Endothelial cell of umbilical vein (primary cell): ENCODE results near the gene GOLGA3. TPM values are rescaled to one million over a fixed set of nuclear protein-coding genes. Genes with fewer than 3 reads are reported as not detected.

ENCODE experiments used
- BruUV-seq: library from RNA; stranded (reverse); fragments of 400-500 nt; replicated peaks from 2 replicates; lab custom pipeline; 2021; lab: Mats Ljungman, UMichigan
- CTCF ChIA-PET: fragments of 300-600, 350-600 bp; sonication (Branson Sonifier 250); formaldehyde crosslinking; loops from one replicate; lab custom pipeline; 2021; ENCODE audit warnings: antibody characterized with exemption, inconsistent platforms; lab: Charles Lee
- POLR2A ChIA-PET: fragments of 300-600, 350-600 bp; sonication (Branson Sonifier 250); formaldehyde crosslinking; loops from one replicate; lab custom pipeline; 2021; ENCODE audit warnings: antibody characterized with exemption, inconsistent platforms; lab: Charles Lee
- DNase-seq: peaks from one replicate; pipeline ENCODE4 v3.0.0-alpha.2; 2011; ENCODE audit warnings: low read depth, low spot score
- FAIRE-seq: peaks from 2 replicates; lab custom pipeline; 2011; peaks lifted over from hg19 to GRCh38; lab: Jason Lieb, UNC
- H2AFZ ChIP-seq: 2 replicates; pipeline ENCODE4 v1.6.0; 2012; ENCODE audit warnings: low read depth, low read length, control low read depth, inconsistent platforms
- H3K27ac ChIP-seq: 2 replicates; pipeline ENCODE4 v1.5.1; 2011; ENCODE audit warnings: low read depth, mild to moderate bottlenecking, control low read depth, low read length, moderate library complexity; ENCODE audit not compliant: insufficient read depth
- H3K27me3 ChIP-seq, 2 experiments: 2 replicates each; pipeline versions ENCODE4 v1.6.0 to v1.6.1; 2011; ENCODE audit warnings: low read length in 2 of 2, mixed read lengths in 1 of 2; ENCODE audit not compliant: control insufficient read depth in 2 of 2, insufficient read depth in 2 of 2
- H3K36me3 ChIP-seq, 2 experiments: 2 replicates in 1 of 2; 3 replicates in 1 of 2; pipeline ENCODE4 v1.5.1; 2011; ENCODE audit warnings: low read length in 2 of 2, mild to moderate bottlenecking in 1 of 2, moderate library complexity in 1 of 2; ENCODE audit not compliant: control insufficient read depth in 2 of 2, insufficient read depth in 2 of 2; ENCODE audit errors: extremely low read depth in 1 of 2
- H3K4me1 ChIP-seq: 3 replicates; pipeline ENCODE4 v1.5.1; 2011; ENCODE audit warnings: mild to moderate bottlenecking, low read length; ENCODE audit not compliant: control insufficient read depth, insufficient read depth; ENCODE audit errors: extremely low read depth
- H3K4me2 ChIP-seq: 2 replicates; pipeline ENCODE4 v1.6.1; 2011; ENCODE audit warnings: low read length, control low read depth, mixed read lengths; ENCODE audit not compliant: insufficient read depth
- H3K4me3 ChIP-seq, 3 experiments: fragments of 200-600 bp in 1 of 3; sonication (generic), shearing (Covaris generic) in 1 of 3; replicated peaks in 1 of 3; 2 replicates each; pipeline ENCODE4 v1.5.1; 2011 to 2016; ENCODE audit warnings: control low read depth in 3 of 3, low read length in 3 of 3, mild to moderate bottlenecking in 2 of 3, inconsistent platforms in 1 of 3, low read depth in 1 of 3, moderate library complexity in 1 of 3; ENCODE audit not compliant: insufficient read depth in 1 of 3
- H3K79me2 ChIP-seq: 2 replicates; pipeline ENCODE4 v1.6.0; 2012; ENCODE audit warnings: low read length, inconsistent platforms; ENCODE audit not compliant: control insufficient read depth, insufficient read depth
- H3K9ac ChIP-seq: replicated peaks from 2 replicates; pipeline ENCODE3; 2011; ENCODE audit warnings: low read length, control low read depth; ENCODE audit not compliant: insufficient read depth; ENCODE audit errors: extremely low read depth
- H3K9me1 ChIP-seq: replicated peaks from 3 replicates; pipeline ENCODE4 v1.6.0; 2011; ENCODE audit warnings: mild to moderate bottlenecking, low read length; ENCODE audit not compliant: control insufficient read depth, insufficient read depth; ENCODE audit errors: extremely low read depth
- H3K9me3 ChIP-seq: replicated peaks from 2 replicates; pipeline ENCODE4 v1.5.1; 2012; ENCODE audit warnings: low read length, inconsistent platforms; ENCODE audit not compliant: control insufficient read depth, insufficient read depth
- H4K20me1 ChIP-seq: replicated peaks from 2 replicates; pipeline ENCODE3; 2011; ENCODE audit warnings: mild to moderate bottlenecking, low read length; ENCODE audit not compliant: control insufficient read depth, insufficient read depth; ENCODE audit errors: extremely low read depth
- EZH2 ChIP-seq: IDR thresholded peaks from 2 replicates; pipeline ENCODE4 v1.6.1; 2012; ENCODE audit warnings: borderline replicate concordance, low read depth, mild to moderate bottlenecking, moderate library complexity, low read length, inconsistent platforms; ENCODE audit not compliant: severe bottlenecking
- FOS ChIP-seq: IDR thresholded peaks from 2 replicates; pipeline ENCODE4 v1.6.1; 2011; ENCODE audit warnings: mild to moderate bottlenecking, low read length, moderate library complexity, borderline replicate concordance; ENCODE audit not compliant: insufficient read depth
- GATA2 ChIP-seq: IDR thresholded peaks from 2 replicates; pipeline ENCODE4 v1.7.0; 2011; ENCODE audit warnings: low read depth, mild to moderate bottlenecking, moderate library complexity, mixed read lengths, low read length; ENCODE audit not compliant: insufficient read length, insufficient read depth
- JUN ChIP-seq: IDR thresholded peaks from 2 replicates; pipeline ENCODE4 v1.6.1; 2011; ENCODE audit warnings: borderline replicate concordance, low read depth; ENCODE audit not compliant: insufficient read length, insufficient read depth
- MYC ChIP-seq: IDR thresholded peaks from one replicate; pipeline ENCODE4 v1.6.1; 2011; ENCODE audit warnings: mild to moderate bottlenecking, low read depth, low read length
- POLR2A ChIP-seq: IDR thresholded peaks from 2 replicates; pipeline ENCODE4 v1.6.1; 2012; ENCODE audit warnings: low read depth, mild to moderate bottlenecking, control low read depth, low read length
- POLR2AphosphoS5 ChIP-seq: IDR thresholded peaks from 2 replicates; pipeline ENCODE4 v1.6.1; 2012; ENCODE audit warnings: low read depth, mild to moderate bottlenecking, control low read depth, low read length, moderate library complexity; ENCODE audit not compliant: insufficient read depth
- dilution Hi-C: fragments of 300-500 bp; cut with MboI; formaldehyde crosslinking; loops from one replicate; pipeline ENCODE4 v1.15.0; 2019; ENCODE audit warnings: low sequenced_read_pairs; ENCODE audit not compliant: extremely low pct_ligation_motif_present
- intact Hi-C: fragments of 100-400 bp; cut with micrococcal nuclease; formaldehyde crosslinking; loops from one replicate; pipeline ENCODE4 v1.10.0; 2022
- polyA plus RNA-seq, 4 experiments: library from polyadenylated mRNA; depleted of rRNA in 3 of 4; stranded (reverse) in 3 of 4; unstranded in 1 of 4; fragments of >200 nt; gene quantifications; 2 replicates each; pipeline versions ENCODE4 v1.2.1 to v1.2.3, GENCODE V29; 2011 to 2012; ENCODE audit warnings: missing spikeins in 1 of 4
- total RNA-seq: library from RNA; stranded (reverse); gene quantifications from 2 replicates; pipeline ENCODE4 v1.2.3, GENCODE V29; 2021
- TF ChIP-seq, protein P1 (sequence below): IDR thresholded peaks from 2 replicates; pipeline ENCODE4 v1.6.1; 2011; ENCODE audit not compliant: insufficient read depth, insufficient read length
- TF ChIP-seq, protein P2 (sequence below), 2 donors: IDR thresholded peaks; 1 replicate in 1 of 2; 2 replicates in 1 of 2; pipeline ENCODE4 v1.5.1; 2011; ENCODE audit warnings: low read length in 2 of 2, mild to moderate bottlenecking in 2 of 2, moderate library complexity in 2 of 2, control low read depth in 1 of 2, inconsistent platforms in 1 of 2, low read depth in 1 of 2; ENCODE audit not compliant: insufficient read depth in 1 of 2; ENCODE audit errors: extremely low read depth in 1 of 2

Gene GOLGA3
- total and polyA plus RNA-seq, 2 donors (not counting 3 experiments of a cell fraction or from before 2014, with no cell fraction given) = 18.4 to 86.0 TPM

DNA sequence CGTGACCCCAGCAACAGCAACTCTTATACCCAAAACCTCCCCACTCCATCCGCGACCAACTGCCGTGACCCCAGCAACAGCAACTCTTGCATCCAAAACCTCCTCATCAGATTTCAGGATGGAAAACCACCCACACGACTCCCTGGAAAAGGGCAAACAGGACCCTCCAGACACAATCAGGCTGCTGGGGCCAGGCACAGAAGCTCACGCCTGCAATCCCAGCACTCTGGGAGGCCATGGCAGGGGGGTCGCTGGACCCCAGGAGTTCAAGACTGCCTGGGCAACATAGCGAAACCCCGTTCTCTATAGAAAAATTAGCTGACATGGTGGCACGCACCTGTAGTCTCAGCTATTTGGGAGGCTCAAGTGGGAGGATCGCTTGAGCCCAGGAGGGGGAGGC is 98.3 kb downstream of the GOLGA3 start:
- no peak overlapping the region for H3K4me3 ChIP-seq
- no peaks in the 10 kb centered on the region for H3K4me1 ChIP-seq
- dilution Hi-C loops (no loop called here), intact Hi-C loops (no loop called here)
- no peak overlapping the region for H3K4me2 ChIP-seq
- H3K79me2 ChIP-seq = peaks cover 6% of the 10 kb centered on the region
- H3K27me3 ChIP-seq = no peaks in the 10 kb centered on the region
- H4K20me1 ChIP-seq = no peaks in the 10 kb centered on the region
- no peaks in the 10 kb centered on the region for H3K9me3 ChIP-seq
- CTCF ChIA-PET = no interaction called here
- H3K9me1 ChIP-seq = no peaks in the 10 kb centered on the region
- FAIRE-seq = no peak
- peaks cover 28 to 51% of the 10 kb centered on the region in 2 experiments for H3K36me3 ChIP-seq
- DNase-seq = no peak
- no peak overlapping the region for H2AFZ ChIP-seq
- BruUV-seq = no TSS peak
- TF ChIP-seq MYC (no peak), EZH2 (no peak), GATA2 (no peak), JUN (no peak), FOS (no peak), POLR2AphosphoS5 (no peak), POLR2A (no peak)
- TF ChIP-seq, protein P1, sequence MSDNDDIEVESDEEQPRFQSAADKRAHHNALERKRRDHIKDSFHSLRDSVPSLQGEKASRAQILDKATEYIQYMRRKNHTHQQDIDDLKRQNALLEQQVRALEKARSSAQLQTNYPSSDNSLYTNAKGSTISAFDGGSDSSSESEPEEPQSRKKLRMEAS = no peak
- TF ChIP-seq, protein P2, sequence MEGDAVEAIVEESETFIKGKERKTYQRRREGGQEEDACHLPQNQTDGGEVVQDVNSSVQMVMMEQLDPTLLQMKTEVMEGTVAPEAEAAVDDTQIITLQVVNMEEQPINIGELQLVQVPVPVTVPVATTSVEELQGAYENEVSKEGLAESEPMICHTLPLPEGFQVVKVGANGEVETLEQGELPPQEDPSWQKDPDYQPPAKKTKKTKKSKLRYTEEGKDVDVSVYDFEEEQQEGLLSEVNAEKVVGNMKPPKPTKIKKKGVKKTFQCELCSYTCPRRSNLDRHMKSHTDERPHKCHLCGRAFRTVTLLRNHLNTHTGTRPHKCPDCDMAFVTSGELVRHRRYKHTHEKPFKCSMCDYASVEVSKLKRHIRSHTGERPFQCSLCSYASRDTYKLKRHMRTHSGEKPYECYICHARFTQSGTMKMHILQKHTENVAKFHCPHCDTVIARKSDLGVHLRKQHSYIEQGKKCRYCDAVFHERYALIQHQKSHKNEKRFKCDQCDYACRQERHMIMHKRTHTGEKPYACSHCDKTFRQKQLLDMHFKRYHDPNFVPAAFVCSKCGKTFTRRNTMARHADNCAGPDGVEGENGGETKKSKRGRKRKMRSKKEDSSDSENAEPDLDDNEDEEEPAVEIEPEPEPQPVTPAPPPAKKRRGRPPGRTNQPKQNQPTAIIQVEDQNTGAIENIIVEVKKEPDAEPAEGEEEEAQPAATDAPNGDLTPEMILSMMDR (IDR thresholded peaks at IDR 0.05; ENCODE audit: extremely low read depth in 1 of 2, insufficient read depth in 1 of 2, low read depth in 1 of 2, low read length in 2 of 2) = no peak
- no peak overlapping the region for H3K27ac ChIP-seq
- POLR2A ChIA-PET = no interaction called here
- no peak overlapping the region for H3K9ac ChIP-seq
